BJ (cell line): ENCODE data around the gene DTX4. TPM values are rescaled to one million over a fixed set of nuclear protein-coding genes. Genes with fewer than 3 reads are reported as not detected.

Experiments
- CTCF ChIA-PET: fragments of 350-600 bp; formaldehyde crosslinking; extraction: SDS; loops from one replicate; lab custom pipeline; 2021; ENCODE audit warnings: antibody characterized with exemption, inconsistent platforms; lab: Yijun Ruan, JAX
- POLR2A ChIA-PET: fragments of 300-600 bp; sonication (Branson Sonifier 250); formaldehyde crosslinking; extraction: SDS; loops from one replicate; lab custom pipeline; 2021; ENCODE audit warnings: antibody characterized with exemption; lab: Charles Lee
- DNase-seq: peaks from one replicate; pipeline ENCODE4 v3.0.0-alpha.2; 2011; ENCODE audit warnings: low read depth
- H3K27me3 ChIP-seq: 2 replicates; pipeline ENCODE4 v1.6.0; 2011; ENCODE audit warnings: low read length; ENCODE audit not compliant: control insufficient read depth, insufficient read depth
- H3K36me3 ChIP-seq: 2 replicates; pipeline ENCODE4 v1.5.1; 2011; ENCODE audit warnings: low read length; ENCODE audit not compliant: control insufficient read depth, insufficient read depth
- H3K4me3 ChIP-seq: 2 replicates; pipeline ENCODE4 v1.5.1; 2011; ENCODE audit warnings: low read depth, mild to moderate bottlenecking, control low read depth, low read length
- polyA plus RNA-seq: library from polyadenylated mRNA; depleted of rRNA; stranded (reverse); fragments of >200 nt; gene quantifications from 2 replicates; pipeline ENCODE4 v1.2.3, GENCODE V29; 2011
- TF ChIP-seq, protein P1 (sequence below): IDR thresholded peaks from 2 replicates; pipeline ENCODE4 v1.5.1; 2011; ENCODE audit warnings: low read depth, mild to moderate bottlenecking, control low read depth, inconsistent platforms, low read length, moderate library complexity; ENCODE audit not compliant: insufficient read depth

Gene DTX4
- polyA plus RNA-seq, 1 experiment: 1.2 TPM

GRCh38 chr11:59173080-59173963 is 1.4 kb downstream of the DTX4 start:
- POLR2A ChIA-PET: no interaction called here
- Histone ChIP-seq H3K36me3 (no peaks in the 10 kb centered on the region), H3K27me3 (no peaks in the 10 kb centered on the region), H3K4me3 (peak overlapping the region; percentile 59)
- TF ChIP-seq, protein P1, sequence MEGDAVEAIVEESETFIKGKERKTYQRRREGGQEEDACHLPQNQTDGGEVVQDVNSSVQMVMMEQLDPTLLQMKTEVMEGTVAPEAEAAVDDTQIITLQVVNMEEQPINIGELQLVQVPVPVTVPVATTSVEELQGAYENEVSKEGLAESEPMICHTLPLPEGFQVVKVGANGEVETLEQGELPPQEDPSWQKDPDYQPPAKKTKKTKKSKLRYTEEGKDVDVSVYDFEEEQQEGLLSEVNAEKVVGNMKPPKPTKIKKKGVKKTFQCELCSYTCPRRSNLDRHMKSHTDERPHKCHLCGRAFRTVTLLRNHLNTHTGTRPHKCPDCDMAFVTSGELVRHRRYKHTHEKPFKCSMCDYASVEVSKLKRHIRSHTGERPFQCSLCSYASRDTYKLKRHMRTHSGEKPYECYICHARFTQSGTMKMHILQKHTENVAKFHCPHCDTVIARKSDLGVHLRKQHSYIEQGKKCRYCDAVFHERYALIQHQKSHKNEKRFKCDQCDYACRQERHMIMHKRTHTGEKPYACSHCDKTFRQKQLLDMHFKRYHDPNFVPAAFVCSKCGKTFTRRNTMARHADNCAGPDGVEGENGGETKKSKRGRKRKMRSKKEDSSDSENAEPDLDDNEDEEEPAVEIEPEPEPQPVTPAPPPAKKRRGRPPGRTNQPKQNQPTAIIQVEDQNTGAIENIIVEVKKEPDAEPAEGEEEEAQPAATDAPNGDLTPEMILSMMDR: no peak
- no peak for DNase-seq
- CTCF ChIA-PET: interaction anchor here (0.9 to 11.6 kb wide), 10 partner anchors 15 to 113 kb away, joined by 3 to 202 read pairs (median 12); no protein-coding TSS in a partner anchor

DNA sequence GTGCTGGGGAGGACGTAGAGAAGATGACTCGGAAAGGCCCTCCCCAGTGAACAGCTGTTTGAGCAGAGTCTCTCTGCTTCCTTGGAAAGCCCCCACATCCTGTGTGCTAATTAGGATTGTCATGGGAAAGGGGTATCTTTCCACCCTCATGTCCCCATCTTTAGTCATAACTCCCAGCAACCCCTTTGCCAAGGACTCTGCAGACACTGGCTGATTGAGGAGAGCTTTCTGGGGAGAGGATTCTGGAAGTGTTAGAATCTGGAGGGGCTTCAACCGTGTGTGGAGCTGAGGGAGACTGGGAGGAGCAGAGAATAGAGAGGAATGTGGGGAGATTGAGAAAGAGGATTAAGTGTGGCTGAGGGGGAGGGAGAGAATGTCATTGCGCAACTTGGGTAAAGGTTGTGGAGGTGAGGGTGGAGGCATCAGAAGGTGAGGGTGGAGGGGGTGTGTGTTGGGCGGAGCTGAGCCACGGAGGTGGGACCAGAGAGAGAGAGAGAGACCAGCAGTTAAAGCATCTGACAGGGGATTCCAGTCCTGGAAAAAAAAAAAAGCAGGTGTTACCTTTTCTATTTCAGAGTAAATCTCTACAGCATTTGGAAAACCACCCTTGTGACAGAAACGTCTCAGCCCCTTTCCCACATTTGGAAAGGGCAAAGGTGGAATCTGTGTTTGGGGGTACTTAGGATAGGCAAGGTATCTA is 2.2 kb downstream of the DTX4 start:
- Histone ChIP-seq H3K4me3 (no peak overlapping the region), H3K27me3 (no peaks in the 10 kb centered on the region), H3K36me3 (no peaks in the 10 kb centered on the region)
- CTCF ChIA-PET: interaction anchor here (1.0 to 11.6 kb wide), 7 partner anchors 10 to 112 kb away, joined by 3 to 202 read pairs (median 5); no protein-coding TSS in a partner anchor
- DNase-seq: no peak
- TF ChIP-seq, protein P1: no peak
- POLR2A ChIA-PET: interaction anchor here (0.8 kb wide), 1 partner anchor 11 kb away, joined by 6 read pairs; no protein-coding TSS in a partner anchor

DNA sequence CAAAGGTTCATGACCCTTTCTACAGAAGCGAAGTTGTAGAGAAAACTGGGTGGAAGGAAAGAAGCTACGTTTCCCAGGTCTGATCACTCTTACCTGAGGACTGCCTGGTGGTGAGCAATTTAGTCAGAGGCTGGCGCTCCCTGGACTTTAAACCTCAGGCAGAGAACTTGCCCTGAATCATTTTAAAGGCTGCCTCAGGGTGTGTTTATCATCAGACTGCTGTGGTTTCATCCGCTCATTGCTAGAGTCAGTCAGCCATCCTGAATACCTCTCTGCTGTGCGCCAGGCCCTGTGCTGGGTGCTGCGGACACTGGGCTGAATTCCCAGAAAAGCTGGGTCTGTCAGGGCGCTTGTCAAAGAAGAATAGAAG is 2.7 kb downstream of the DTX4 start:
- CTCF ChIA-PET: interaction anchor here (1.0 to 11.6 kb wide), 7 partner anchors 11 to 112 kb away, joined by 3 to 202 read pairs (median 5); no protein-coding TSS in a partner anchor
- POLR2A ChIA-PET: interaction anchor here (0.8 kb wide), 1 partner anchor 11 kb away, joined by 6 read pairs; no protein-coding TSS in a partner anchor
- TF ChIP-seq, protein P1: no peak
- H3K36me3 ChIP-seq: no peaks in the 10 kb centered on the region
- no peak for DNase-seq
- H3K4me3 ChIP-seq: no peak overlapping the region
- H3K27me3 ChIP-seq: no peaks in the 10 kb centered on the region

- ChIA-PET POLR2A (no interaction called here), CTCF (interaction anchor here (1.2 to 11.6 kb wide), 5 partner anchors 11 to 33 kb away, joined by 4 to 202 read pairs (median 7); no protein-coding TSS in a partner anchor)
- H3K27me3 ChIP-seq: no peaks in the 10 kb centered on the region
- no peak for DNase-seq
- H3K4me3 ChIP-seq: no peak overlapping the region
- H3K36me3 ChIP-seq: no peaks in the 10 kb centered on the region
- TF ChIP-seq, protein P1: no peak
Measured at GRCh38 chr11:59175091-59175501, 3.2 kb downstream of the DTX4 start.
